ENCODE measurements around the gene SLC46A2. TPM values are rescaled to one million over a fixed set of nuclear protein-coding genes. Genes with fewer than 3 reads are reported as not detected.

Gene SLC46A2
- total RNA-seq, 4 donors from 2014 or later, result 0.22 to 3.1 TPM; not detected in 2

GRCh38 chr9:112887381-112887780 lies 3.3 kb downstream of the SLC46A2 start:
- no peak for TF ChIP-seq CTCF (IDR thresholded peaks at IDR 0.05; ENCODE audit: low read depth)

GRCh38 chr9:112886351-112886750 lies 4.3 kb downstream of the SLC46A2 start:
- no peak for TF ChIP-seq CTCF (IDR thresholded peaks at IDR 0.05; ENCODE audit: low read depth)

- no peak for TF ChIP-seq CTCF (IDR thresholded peaks at IDR 0.05; ENCODE audit: low read depth)
Measured at GRCh38 chr9:112885324-112885723, 5.4 kb downstream of the SLC46A2 start.

- TF ChIP-seq CTCF (IDR thresholded peaks at IDR 0.05; ENCODE audit: low read depth), result no peak
Measured at GRCh38 chr9:112884721-112885120, 6.0 kb downstream of the SLC46A2 start.

GRCh38 chr9:112884101-112884500 lies 6.6 kb downstream of the SLC46A2 start:
- TF ChIP-seq CTCF (IDR thresholded peaks at IDR 0.05; ENCODE audit: low read depth), result no peak

- no peak for TF ChIP-seq CTCF (IDR thresholded peaks at IDR 0.05; ENCODE audit: low read depth)
Measured at GRCh38 chr9:112881331-112881730, 9.3 kb downstream of the SLC46A2 start.

GRCh38 chr9:112880650-112881049 lies 10.0 kb downstream of the SLC46A2 start:
- no peak for TF ChIP-seq CTCF (IDR thresholded peaks at IDR 0.05; ENCODE audit: low read depth)

All from subcutaneous adipose tissue (tissue), 4 donors.